Caco-2 (cell line): ENCODE data around the gene GPR155. TPM values are rescaled to one million over a fixed set of nuclear protein-coding genes. Genes with fewer than 3 reads are reported as not detected.

ENCODE experiments used
- BruUV-seq: library from RNA; stranded (reverse); fragments of 400-500 nt; replicated peaks from 2 replicates; lab custom pipeline; 2021; lab: Mats Ljungman, UMichigan
- CTCF ChIA-PET: fragments of 300-600 bp; sonication (Branson Sonifier 250); formaldehyde crosslinking; loops from one replicate; lab custom pipeline; 2022; ENCODE audit warnings: antibody characterized with exemption; lab: Charles Lee
- POLR2A ChIA-PET: fragments of 300-600 bp; sonication (Branson Sonifier 250); formaldehyde crosslinking; loops from one replicate; lab custom pipeline; 2022; ENCODE audit warnings: antibody characterized with exemption; lab: Charles Lee
- DNase-seq, 2 experiments: peaks; one replicate each; pipeline versions ENCODE4 v3.0.0 to v3.0.0-alpha.2; 2020 to 2022
- H3K27me3 ChIP-seq: replicated peaks from 2 replicates; pipeline ENCODE4 v1.6.0; 2011; ENCODE audit warnings: low read length; ENCODE audit not compliant: control insufficient read depth, insufficient read depth
- H3K36me3 ChIP-seq: 2 replicates; pipeline ENCODE4 v1.5.1; 2011; ENCODE audit warnings: low read length; ENCODE audit not compliant: control insufficient read depth, insufficient read depth
- H3K4me1 ChIP-seq: fragments of 250-450 bp; sonication (Bioruptor Pico); 2 replicates; pipeline ENCODE4 v1.5.1; 2020; ENCODE audit warnings: mild to moderate bottlenecking
- H3K4me3 ChIP-seq: 2 replicates; pipeline ENCODE4 v1.5.1; 2011; ENCODE audit warnings: low read depth, mild to moderate bottlenecking, control low read depth, low read length
- H3K9me3 ChIP-seq: fragments of 250-450 bp; sonication (Bioruptor Pico); 2 replicates; pipeline ENCODE4 v1.5.1; 2020; ENCODE audit warnings: mild to moderate bottlenecking, moderate library complexity
- H3K27ac Mint-ChIP-seq: one replicate; pipeline ENCODE4 v1.8.0; 2022; ENCODE audit warnings: mixed read lengths; ENCODE audit not compliant: unreplicated experiment
- H3K27me3 Mint-ChIP-seq: one replicate; pipeline ENCODE4 v1.8.0; 2022; ENCODE audit warnings: mixed read lengths; ENCODE audit not compliant: insufficient read depth, unreplicated experiment
- H3K36me3 Mint-ChIP-seq: one replicate; pipeline ENCODE4 v1.8.0; 2022; ENCODE audit warnings: mild to moderate bottlenecking, mixed read lengths; ENCODE audit not compliant: insufficient read depth, unreplicated experiment
- H3K4me1 Mint-ChIP-seq: one replicate; pipeline ENCODE4 v1.8.0; 2022; ENCODE audit warnings: low read depth, mixed read lengths; ENCODE audit not compliant: unreplicated experiment
- H3K4me3 Mint-ChIP-seq: one replicate; pipeline ENCODE4 v1.8.0; 2022; ENCODE audit warnings: mild to moderate bottlenecking, moderate library complexity, mixed read lengths; ENCODE audit not compliant: unreplicated experiment
- H3K9me3 Mint-ChIP-seq: one replicate; pipeline ENCODE4 v1.8.0; 2022; ENCODE audit warnings: mixed read lengths; ENCODE audit not compliant: unreplicated experiment
- CTCF ChIP-seq, 2 experiments: fragments of 200-600 bp in 1 of 2; IDR thresholded peaks; 1 replicate in 1 of 2; 2 replicates in 1 of 2; pipeline versions ENCODE4 v1.5.1 to v1.8.0; 2011 to 2022; ENCODE audit warnings: antibody characterized with exemption in 1 of 2, control low read depth in 1 of 2, inconsistent platforms in 1 of 2, low read depth in 1 of 2, low read length in 1 of 2, mild to moderate bottlenecking in 1 of 2, moderate library complexity in 1 of 2; ENCODE audit not compliant: insufficient read depth in 1 of 2, severe bottlenecking in 1 of 2, unreplicated experiment in 1 of 2
- intact Hi-C: fragments of 100-400 bp; cut with micrococcal nuclease; formaldehyde crosslinking; loops from one replicate; pipeline ENCODE4 v1.10.0; 2022; ENCODE audit not compliant: unreplicated experiment
- total RNA-seq: library from RNA; stranded (reverse); gene quantifications from 2 replicates; pipeline ENCODE4 v1.2.3, GENCODE V29; 2022

GPR155 gene
- total RNA-seq, 1 experiment from 2014 or later, result 1.0 TPM

- peak overlapping the region; percentile 69 for H3K27ac Mint-ChIP-seq
- ChIA-PET POLR2A (no interaction called here), CTCF (interaction anchor here (0.6 to 1.2 kb wide), 4 partner anchors 17 to 93 kb away, joined by 3 to 4 read pairs (median 4); partner anchors contain the start of gene SCRN3)
- no peaks in the 10 kb centered on the region for H3K27me3 Mint-ChIP-seq
- peak in 1 of 2 experiments; percentile 15 for TF ChIP-seq CTCF (IDR thresholded peaks at IDR 0.05; ENCODE audit: insufficient read depth in 1 of 2, low read depth in 1 of 2, low read length in 1 of 2, severe bottlenecking in 1 of 2, unreplicated experiment in 1 of 2)
- H3K9me3 Mint-ChIP-seq, result no peaks in the 10 kb centered on the region
- H3K4me3 Mint-ChIP-seq, result no peak overlapping the region
- Histone ChIP-seq H3K27me3 (no peaks in the 10 kb centered on the region), H3K9me3 (no peaks in the 10 kb centered on the region), H3K4me3 (no peak overlapping the region), H3K36me3 (no peaks in the 10 kb centered on the region), H3K4me1 (peaks cover 15% of the 10 kb centered on the region)
- intact Hi-C loops, result loop anchor here (10.0 kb wide), 1 partner anchor 98 kb away; no protein-coding TSS in a partner anchor
- peak; percentile 43 to 59 for DNase-seq
- no TSS peak for BruUV-seq
- peaks cover 10% of the 10 kb centered on the region for H3K36me3 Mint-ChIP-seq
- peaks cover 14% of the 10 kb centered on the region for H3K4me1 Mint-ChIP-seq
These were observed 44.0 kb downstream of the GPR155 start for GRCh38 chr2:174442546-174443510.

GRCh38 chr2:174439950-174440349 lies 46.9 kb downstream of the GPR155 start:
- no peaks in the 10 kb centered on the region for H3K9me3 Mint-ChIP-seq
- no peaks in the 10 kb centered on the region for H3K27me3 Mint-ChIP-seq
- peaks cover 11% of the 10 kb centered on the region for H3K4me1 Mint-ChIP-seq
- no peak overlapping the region for H3K4me3 ChIP-seq
- peaks cover 12% of the 10 kb centered on the region for H3K4me1 ChIP-seq
- DNase-seq, result no peak
- H3K4me3 Mint-ChIP-seq, result no peak overlapping the region
- no peaks in the 10 kb centered on the region for H3K9me3 ChIP-seq
- no peaks in the 10 kb centered on the region for H3K27me3 ChIP-seq
- BruUV-seq, result no TSS peak
- H3K36me3 Mint-ChIP-seq, result peaks cover 9% of the 10 kb centered on the region
- H3K36me3 ChIP-seq, result no peaks in the 10 kb centered on the region
- ChIA-PET CTCF (no interaction called here), POLR2A (no interaction called here)
- intact Hi-C loops, result loop anchor here (10.0 kb wide), 1 partner anchor 95 kb away; no protein-coding TSS in a partner anchor
- no peak overlapping the region for H3K27ac Mint-ChIP-seq
- no peak for TF ChIP-seq CTCF (IDR thresholded peaks at IDR 0.05; ENCODE audit: insufficient read depth in 1 of 2, low read depth in 1 of 2, low read length in 1 of 2, severe bottlenecking in 1 of 2, unreplicated experiment in 1 of 2)

- no peak for TF ChIP-seq CTCF (IDR thresholded peaks at IDR 0.05; ENCODE audit: insufficient read depth in 1 of 2, low read depth in 1 of 2, low read length in 1 of 2, severe bottlenecking in 1 of 2, unreplicated experiment in 1 of 2)
- DNase-seq, result no peak
- Mint-ChIP-seq H3K27ac (no peak overlapping the region), H3K9me3 (no peaks in the 10 kb centered on the region), H3K36me3 (peaks cover 6% of the 10 kb centered on the region), H3K27me3 (no peaks in the 10 kb centered on the region), H3K4me1 (peaks cover 7% of the 10 kb centered on the region), H3K4me3 (no peak overlapping the region)
- no peak overlapping the region for H3K4me3 ChIP-seq
- intact Hi-C loops, result no loop called here
- H3K9me3 ChIP-seq, result no peaks in the 10 kb centered on the region
- no TSS peak for BruUV-seq
- ChIA-PET POLR2A (no interaction called here), CTCF (no interaction called here)
- H3K27me3 ChIP-seq, result no peaks in the 10 kb centered on the region
- no peaks in the 10 kb centered on the region for H3K36me3 ChIP-seq
- peaks cover 10% of the 10 kb centered on the region for H3K4me1 ChIP-seq
These were observed 47.5 kb downstream of the GPR155 start for GRCh38 chr2:174439323-174439722.
